GM18868 (cell line): Measurements from ENCODE around the gene CFDP1.

ENCODE experiments used
- ATAC-seq: cut with Tn5 transposase; IDR thresholded peaks from one replicate; pipeline ENCODE4 v1.9.1; 2021; ENCODE audit warnings: mild to moderate bottlenecking, moderate library complexity; ENCODE audit not compliant: unreplicated experiment

Gene CFDP1

GRCh38 chr16:75256696-75257343, 176.5 kb downstream of the CFDP1 start:
- no peak for ATAC-seq

GRCh38 chr16:75256059-75256571, 177.2 kb downstream of the CFDP1 start:
- ATAC-seq, result no peak

GRCh38 chr16:75254359-75254837, 178.9 kb downstream of the CFDP1 start:
- ATAC-seq, result no peak

DNA sequence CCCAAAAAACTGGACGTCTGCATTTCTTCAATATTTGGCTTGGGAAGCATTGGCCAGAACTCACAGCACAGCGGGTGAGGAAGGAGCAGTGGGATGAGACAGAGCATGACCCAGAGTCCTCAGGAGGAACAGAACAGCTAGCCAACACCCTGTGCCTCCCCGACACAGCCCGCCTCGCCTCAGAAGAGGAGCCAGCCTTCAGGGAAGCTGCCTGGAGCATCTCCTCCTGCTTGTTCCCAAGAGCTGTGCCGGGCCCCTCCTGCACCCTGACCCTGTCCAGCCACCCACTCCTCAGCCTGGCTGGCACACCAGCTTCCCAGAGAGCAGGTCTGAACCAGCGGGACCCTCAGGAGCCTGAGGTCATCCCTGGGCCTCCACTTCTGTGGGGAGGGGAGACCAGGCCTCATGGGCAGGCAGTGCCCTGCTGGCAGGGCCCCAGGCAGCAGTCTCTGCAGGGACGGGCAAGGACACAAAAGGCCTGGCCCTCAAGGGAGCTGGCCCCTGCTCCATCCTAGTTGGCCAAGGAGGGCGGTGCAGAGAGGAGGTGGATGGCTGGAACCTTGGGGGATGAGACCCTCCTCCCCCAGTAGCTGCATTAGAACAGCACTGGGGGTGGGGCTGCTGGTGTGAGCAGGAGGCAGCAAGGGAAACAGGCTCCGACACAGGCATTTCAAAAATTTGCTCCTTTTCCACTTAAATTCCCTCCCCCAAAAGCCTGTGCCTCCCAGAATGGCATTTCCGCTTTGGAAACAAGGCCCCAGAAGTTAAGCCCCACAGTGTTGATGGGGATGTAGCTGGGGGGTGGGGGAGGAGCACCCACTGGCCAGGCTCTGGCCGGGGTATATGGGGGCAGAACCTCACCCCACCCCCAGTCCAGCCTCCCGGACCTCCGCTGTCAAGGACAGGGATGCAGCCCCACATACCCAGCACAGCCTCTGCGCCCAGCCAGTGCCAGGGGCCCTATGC, 180.1 kb downstream of the CFDP1 start:
- no peak for ATAC-seq

GRCh38 chr16:75252049-75252864, 181.0 kb downstream of the CFDP1 start:
- ATAC-seq, result no peak

- peak; percentile 90 for ATAC-seq
Measured at GRCh38 chr16:75251280-75252048, 181.8 kb downstream of the CFDP1 start, which contains the start of gene BCAR1. Gene BCAR1, minus strand, starts transcription at chr16:75251624. Its CDS starts 142 bp downstream, at chr16:75251482.

GRCh38 chr16:75250809-75251279, 182.5 kb downstream of the CFDP1 start:
- ATAC-seq, result peak; percentile 21

DNA sequence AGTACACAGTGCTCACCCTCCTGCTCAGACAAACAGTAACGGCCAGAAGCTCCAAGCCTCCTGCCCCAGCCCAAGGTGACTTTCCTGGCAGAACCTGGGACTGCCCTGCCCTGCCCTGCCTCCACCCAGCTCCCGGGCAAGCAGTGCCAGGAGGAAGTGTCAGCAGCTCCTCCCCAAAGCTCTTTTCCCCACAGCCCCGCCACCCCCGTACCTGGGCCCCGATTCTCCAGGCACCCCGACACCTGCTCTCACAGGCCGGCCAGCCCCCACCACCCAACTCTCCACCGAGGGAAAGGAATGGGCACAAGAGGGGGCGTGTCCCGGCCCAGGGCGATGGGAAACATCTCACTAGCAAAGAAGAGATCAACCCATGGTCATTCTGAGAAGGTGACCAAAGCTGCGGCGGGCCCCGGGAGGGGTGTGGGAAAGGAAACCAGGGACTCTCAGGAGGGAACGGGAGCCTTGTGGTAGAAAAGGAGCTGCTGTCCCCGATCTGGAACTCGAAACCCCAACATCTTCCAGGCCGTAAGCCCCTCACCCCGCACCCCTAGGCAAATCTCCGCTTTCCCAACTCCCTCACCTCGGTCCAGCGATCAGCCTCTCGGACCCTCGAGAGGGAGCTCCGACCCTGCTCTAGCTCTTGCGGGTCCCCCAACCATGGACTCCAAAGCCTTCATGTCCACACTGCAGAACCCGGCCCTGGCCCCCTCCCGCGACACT, 183.1 kb downstream of the CFDP1 start:
- no peak for ATAC-seq

DNA sequence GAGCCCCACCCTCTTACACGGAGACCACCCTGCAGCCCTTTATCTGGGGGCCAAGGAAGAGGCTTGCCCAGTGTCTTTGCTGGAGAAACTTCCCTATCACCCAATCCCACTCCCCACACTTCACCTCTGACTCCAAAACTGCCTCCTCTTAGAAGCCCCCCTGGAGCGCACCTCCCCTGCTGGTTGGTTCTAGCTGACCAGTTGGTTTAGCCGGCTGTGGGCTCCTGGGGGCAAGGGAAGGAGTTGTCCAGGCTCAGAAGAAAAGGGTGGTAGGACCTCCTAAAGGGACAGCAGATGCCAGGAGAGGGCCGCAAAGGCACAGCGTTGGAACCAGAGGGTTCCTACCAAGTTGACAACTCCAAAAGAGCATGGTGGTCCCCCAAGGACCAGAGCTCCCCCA, 183.9 kb downstream of the CFDP1 start:
- ATAC-seq, result no peak

DNA sequence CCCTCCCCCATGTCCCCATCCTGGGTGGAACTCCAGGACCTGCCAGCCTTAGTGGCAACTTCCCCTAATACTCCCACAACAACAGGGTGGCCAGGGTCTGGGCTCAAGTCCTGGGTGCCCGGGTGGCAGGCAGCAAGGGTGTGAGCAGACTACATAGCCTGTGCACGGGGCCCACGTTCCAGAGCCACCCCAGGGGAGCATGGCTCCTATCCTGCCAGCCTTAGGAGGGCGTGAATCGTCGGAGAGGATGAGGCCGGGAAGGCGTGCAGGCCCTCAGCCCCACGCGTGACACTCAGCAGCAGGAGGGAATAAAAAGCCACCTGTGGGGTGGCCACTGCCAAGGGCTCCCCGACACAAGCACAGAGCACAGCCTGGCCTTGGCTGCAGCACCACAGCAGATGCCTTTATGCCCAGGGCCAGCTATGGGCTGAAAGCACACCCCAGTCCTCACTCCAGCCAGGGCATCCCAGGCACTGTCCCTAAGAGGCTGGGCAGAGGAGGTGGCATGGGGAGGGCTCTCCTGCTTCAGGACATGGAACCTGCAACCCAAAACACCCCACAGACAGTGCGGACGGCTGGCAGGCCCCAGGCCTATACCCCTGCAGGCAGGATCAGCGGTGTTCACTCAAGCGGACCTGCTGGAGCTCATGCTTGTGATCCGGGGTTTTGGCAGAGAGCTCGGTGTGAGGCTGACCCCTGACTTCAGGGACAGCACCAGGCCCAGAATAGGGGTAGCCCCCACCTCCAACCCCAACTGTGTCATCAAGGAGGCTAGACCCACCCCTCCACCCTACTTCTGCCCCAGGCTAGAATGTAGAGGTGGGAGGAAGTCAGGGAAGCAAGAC, 184.5 kb downstream of the CFDP1 start:
- no peak for ATAC-seq

- ATAC-seq, result no peak
Measured at GRCh38 chr16:75248142-75248535, 185.2 kb downstream of the CFDP1 start.

DNA sequence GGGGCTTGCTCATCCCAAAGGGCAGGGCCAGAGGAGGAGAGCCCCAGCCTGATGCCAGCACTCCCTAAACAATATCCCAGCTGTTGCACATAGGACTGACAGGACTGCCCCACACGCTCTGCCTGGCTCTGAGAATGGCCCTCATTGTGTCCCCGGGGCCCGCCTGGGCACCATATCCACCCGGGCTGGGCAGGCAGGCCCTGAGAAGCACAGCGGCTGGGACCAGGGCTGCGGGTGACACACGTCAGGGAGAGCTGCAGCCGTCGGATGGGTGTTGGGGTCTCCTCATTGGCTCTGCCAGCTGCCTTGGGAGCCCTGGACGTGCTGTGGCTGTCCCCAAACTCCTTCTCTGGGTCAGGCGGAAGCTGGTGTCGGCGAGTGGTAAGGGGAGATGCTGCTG, 186.1 kb downstream of the CFDP1 start:
- no peak for ATAC-seq

DNA sequence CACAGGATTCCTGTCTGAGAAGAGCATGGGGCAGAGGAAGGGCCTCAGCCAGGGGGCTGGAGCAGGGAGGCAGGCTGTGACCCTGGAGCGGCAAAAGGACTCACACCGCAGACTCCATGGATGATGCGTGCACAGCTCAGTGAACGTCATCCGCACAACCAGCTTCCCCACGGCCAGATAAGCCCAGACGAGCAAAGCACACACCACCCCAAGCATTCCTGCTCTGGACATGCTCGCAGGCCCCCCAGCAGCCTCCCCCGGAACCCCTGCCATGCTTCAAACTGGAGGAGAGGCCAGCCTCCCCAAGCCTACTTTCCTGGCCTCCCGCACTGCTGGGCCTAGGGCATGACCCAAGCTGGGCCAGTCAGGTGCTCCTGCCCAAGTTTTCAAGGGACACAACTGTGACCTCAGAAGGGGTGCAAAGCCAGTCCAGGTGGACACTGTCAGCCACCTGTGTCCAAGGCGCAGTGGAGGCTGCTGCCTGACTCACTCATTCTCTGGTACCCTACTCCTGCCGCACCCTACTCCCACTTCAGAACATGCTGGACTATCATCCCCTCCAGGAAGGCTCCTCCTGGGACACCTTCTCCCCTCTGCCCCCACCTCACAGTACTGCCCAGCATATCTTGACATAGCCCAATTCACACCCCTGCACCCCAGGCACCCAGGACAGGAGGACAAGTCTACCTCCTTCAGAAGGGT, 186.6 kb downstream of the CFDP1 start:
- ATAC-seq, result no peak

DNA sequence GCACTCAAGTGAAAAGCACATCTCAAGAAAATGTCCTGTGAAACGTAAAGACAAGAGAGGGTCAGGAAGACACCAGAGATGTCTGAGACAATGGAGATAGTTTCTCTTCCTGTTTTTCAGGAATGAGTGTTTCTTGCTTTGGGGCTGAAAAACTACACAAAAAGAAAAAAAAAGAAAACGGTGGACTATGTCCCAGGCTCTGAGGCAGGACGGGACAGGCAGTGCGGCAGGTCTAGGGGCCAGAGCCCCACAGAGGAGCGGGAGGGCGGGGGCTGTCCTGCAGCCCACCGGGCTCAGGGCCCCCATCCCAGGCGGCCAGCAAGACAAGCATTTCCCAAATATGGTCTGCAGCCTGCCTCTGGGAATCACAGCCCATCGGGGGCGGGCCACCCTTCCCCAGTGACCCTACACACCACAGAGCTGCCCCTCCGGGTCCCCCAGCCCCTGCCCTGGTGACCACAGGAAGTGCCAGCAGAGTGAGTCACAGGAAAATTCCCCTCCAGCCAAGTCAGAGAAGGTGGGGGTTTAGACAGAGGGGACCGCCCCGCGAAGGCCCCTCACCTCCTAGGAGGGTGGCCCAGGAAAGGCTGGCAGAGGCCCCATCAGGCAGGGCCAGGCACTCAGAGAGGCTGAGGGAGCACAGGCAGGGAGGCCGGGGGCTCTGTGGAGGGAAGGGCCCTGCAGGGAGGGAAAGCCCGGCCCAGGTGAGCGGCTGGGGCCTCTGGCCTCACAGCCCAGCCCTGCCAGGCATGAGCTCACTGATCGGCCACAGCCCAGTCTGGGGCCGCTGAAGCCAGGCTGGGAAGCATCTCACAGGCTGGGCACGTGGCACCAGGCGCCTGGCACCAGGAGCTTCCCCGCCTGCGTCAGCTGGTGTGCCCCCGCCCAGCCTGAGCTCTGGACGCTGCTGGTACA, 188.2 kb downstream of the CFDP1 start:
- peak; percentile 58 for ATAC-seq

- no peak for ATAC-seq
Measured at GRCh38 chr16:75244225-75244809, 189.0 kb downstream of the CFDP1 start.
